IMR-90 (cell line): ENCODE data around the gene GZMM. TPM values are rescaled to one million over a fixed set of nuclear protein-coding genes. Genes with fewer than 3 reads are reported as not detected.

Experiments used
- ATAC-seq: fragments of 200-7000 bp; cut with Tn5 transposase; 2 replicates; pipeline ENCODE4 v1.9.1; 2020; ENCODE audit warnings: low read depth, mild to moderate bottlenecking, moderate library complexity
- BruUV-seq: library from RNA; stranded (reverse); fragments of 400-500 nt; replicated peaks from 2 replicates; lab custom pipeline; 2021; lab: Mats Ljungman, UMichigan
- CTCF ChIA-PET: fragments of 300-600 bp; formaldehyde crosslinking; extraction: SDS; loops from one replicate; lab custom pipeline; 2021; ENCODE audit warnings: antibody characterized with exemption; lab: Yijun Ruan, JAX
- POLR2A ChIA-PET: fragments of 300-600 bp; sonication (Branson Sonifier 250); formaldehyde crosslinking; loops from one replicate; lab custom pipeline; 2022; ENCODE audit warnings: antibody characterized with exemption; ENCODE audit not compliant: unreplicated experiment; lab: Charles Lee
- DNase-seq: peaks from one replicate; pipeline ENCODE4 v3.0.0; 2013
- H2AFZ ChIP-seq: replicated peaks from 2 replicates; pipeline ENCODE3; 2013; ENCODE audit warnings: low read length, mild to moderate bottlenecking; ENCODE audit not compliant: poor library complexity
- H2AK5ac ChIP-seq: 2 replicates; pipeline ENCODE4 v1.6.1; 2013; ENCODE audit warnings: low read depth, low read length, inconsistent platforms
- H2AK9ac ChIP-seq: replicated peaks from 2 replicates; pipeline ENCODE3; 2013; ENCODE audit warnings: mild to moderate bottlenecking, low read depth, low read length, moderate library complexity; ENCODE audit not compliant: poor library complexity
- H2BK120ac ChIP-seq: 2 replicates; pipeline ENCODE4 v1.6.1; 2013; ENCODE audit warnings: low read depth, low read length, inconsistent platforms
- H2BK15ac ChIP-seq: 3 replicates; pipeline ENCODE4 v1.6.1; 2013; ENCODE audit warnings: low read depth, low read length, inconsistent platforms
- H2BK20ac ChIP-seq: 2 replicates; pipeline ENCODE4 v1.6.1; 2013; ENCODE audit warnings: low read depth, mild to moderate bottlenecking, inconsistent platforms, low read length, moderate library complexity
- H2BK5ac ChIP-seq: 2 replicates; pipeline ENCODE4 v1.6.1; 2013; ENCODE audit warnings: mild to moderate bottlenecking, low read depth, low read length, inconsistent platforms; ENCODE audit not compliant: poor library complexity, severe bottlenecking
- H3K14ac ChIP-seq: replicated peaks from 2 replicates; pipeline ENCODE4 v1.6.1; 2013; ENCODE audit warnings: low read depth, low read length, inconsistent platforms
- H3K18ac ChIP-seq: 2 replicates; pipeline ENCODE4 v1.6.1; 2013; ENCODE audit warnings: low read depth, low read length, control low read depth
- H3K23ac ChIP-seq: 2 replicates; pipeline ENCODE4 v1.6.1; 2013; ENCODE audit warnings: low read depth, low read length, inconsistent platforms
- H3K27ac ChIP-seq: 2 replicates; pipeline ENCODE4 v1.5.1; 2013; ENCODE audit warnings: mild to moderate bottlenecking, control low read depth, low read length; ENCODE audit not compliant: insufficient read depth
- H3K27me3 ChIP-seq: 2 replicates; pipeline ENCODE4 v1.6.1; 2013; ENCODE audit warnings: low read length; ENCODE audit not compliant: control insufficient read depth, insufficient read depth
- H3K36me3 ChIP-seq: 2 replicates; pipeline ENCODE4 v1.6.1; 2013; ENCODE audit warnings: low read length, mixed read lengths; ENCODE audit not compliant: control insufficient read depth, insufficient read depth
- H3K4ac ChIP-seq: 2 replicates; pipeline ENCODE4 v1.6.1; 2013; ENCODE audit warnings: low read depth, low read length, inconsistent platforms
- H3K4me1 ChIP-seq: 2 replicates; pipeline ENCODE4 v1.6.1; 2013; ENCODE audit warnings: low read length, mixed read lengths; ENCODE audit not compliant: control insufficient read depth, insufficient read depth
- H3K4me2 ChIP-seq: 2 replicates; pipeline ENCODE4 v1.6.1; 2013; ENCODE audit warnings: low read depth, mild to moderate bottlenecking, control low read depth, low read length, moderate library complexity
- H3K4me3 ChIP-seq: 2 replicates; pipeline ENCODE4 v1.5.1; 2013; ENCODE audit warnings: low read depth, mild to moderate bottlenecking, control low read depth, low read length, moderate library complexity; ENCODE audit not compliant: insufficient read depth
- H3K56ac ChIP-seq: 2 replicates; pipeline ENCODE4 v1.6.1; 2013; ENCODE audit warnings: low read length, inconsistent platforms; ENCODE audit not compliant: insufficient read depth; ENCODE audit errors: extremely low read depth
- H3K79me1 ChIP-seq, 2 experiments: 2 replicates each; pipeline ENCODE4 v1.6.1; 2013; ENCODE audit warnings: low read length in 2 of 2, inconsistent platforms in 1 of 2, low read depth in 1 of 2
- H3K9ac ChIP-seq: 2 replicates; pipeline ENCODE4 v1.6.1; 2013; ENCODE audit warnings: low read depth, low read length, control low read depth
- H3K9me1 ChIP-seq: 2 replicates; pipeline ENCODE4 v1.6.1; 2013; ENCODE audit warnings: low read length, inconsistent platforms; ENCODE audit not compliant: insufficient read depth
- H3K9me3 ChIP-seq: 2 replicates; pipeline ENCODE4 v1.6.1; 2013; ENCODE audit warnings: low read length; ENCODE audit not compliant: control insufficient read depth, insufficient read depth
- H4K20me1 ChIP-seq: 2 replicates; pipeline ENCODE4 v1.6.1; 2013; ENCODE audit warnings: low read length, inconsistent platforms; ENCODE audit not compliant: insufficient read depth
- H4K5ac ChIP-seq: 2 replicates; pipeline ENCODE4 v1.6.1; 2013; ENCODE audit warnings: mild to moderate bottlenecking, low read depth, low read length, control low read depth
- H4K8ac ChIP-seq, 2 experiments: 2 replicates each; pipeline ENCODE4 v1.6.1; 2013; ENCODE audit warnings: low read depth in 2 of 2, low read length in 2 of 2, control low read depth in 1 of 2, inconsistent platforms in 1 of 2
- H4K91ac ChIP-seq: 2 replicates; pipeline ENCODE4 v1.6.1; 2013; ENCODE audit warnings: low read depth, low read length, inconsistent platforms; ENCODE audit not compliant: insufficient read depth
- BHLHE40 ChIP-seq: fragments of 150-350 bp; IDR thresholded peaks from 2 replicates; pipeline ENCODE4 v1.6.1; 2016; ENCODE audit warnings: mild to moderate bottlenecking, low read depth, low read length
- CHD1 ChIP-seq: IDR thresholded peaks from 2 replicates; pipeline ENCODE4 v1.6.1; 2012; ENCODE audit warnings: low read depth, low read length, improper control_type of control experiment
- FOS ChIP-seq: fragments of 150-350 bp; IDR thresholded peaks from 2 replicates; pipeline ENCODE4 v1.6.1; 2016; ENCODE audit warnings: low read depth, low read length
- MAZ ChIP-seq: IDR thresholded peaks from 2 replicates; pipeline ENCODE4 v1.6.1; 2012; ENCODE audit warnings: low read depth, mild to moderate bottlenecking, low read length, improper control_type of control experiment, moderate library complexity, borderline replicate concordance
- WGBS, 2 experiments: methylation state at CpG; one replicate each; pipeline versions ENCODE4 v1.1.5 to v1.1.7; 2013; ENCODE audit warnings: missing lambda C conversion rate in 2 of 2; ENCODE audit not compliant: insufficient read length in 1 of 2; ENCODE audit errors: extremely low coverage in 2 of 2; 5-methylcytosine and 5-hydroxymethylcytosine counted together
- dilution Hi-C: fragments of 300-500 bp; cut with HindIII; formaldehyde crosslinking; loops from one replicate; pipeline ENCODE4 v1.14.3; 2018; ENCODE audit warnings: low sequenced_read_pairs; ENCODE audit not compliant: unreplicated experiment
- in situ Hi-C: fragments of 300-500 bp; cut with MboI; formaldehyde crosslinking; loops from 3 replicates; pipeline ENCODE4 v1.14.3; 2019; ENCODE audit warnings: low sequenced_read_pairs, inconsistent platforms, mixed read lengths
- intact Hi-C: fragments of 100-400 bp; cut with micrococcal nuclease; formaldehyde crosslinking; loops from 2 replicates; pipeline ENCODE4 v1.10.0; 2022
- polyA plus RNA-seq, 3 experiments: library from polyadenylated mRNA; depleted of rRNA; stranded (reverse); fragments of >200 nt; gene quantifications; 2 replicates each; pipeline ENCODE4 v1.2.3, GENCODE V29; 2012; ENCODE audit warnings: low replicate concordance in 1 of 3
- total RNA-seq: library from RNA; depleted of rRNA; stranded (reverse); fragments of >200 nt; gene quantifications from 2 replicates; pipeline ENCODE4 v1.2.3, GENCODE V29; 2012

GZMM gene
- total and polyA plus RNA-seq, 2 of the 4 experiments (the other 2 are of a cell fraction), result 0.24 TPM; not detected in 1

DNA sequence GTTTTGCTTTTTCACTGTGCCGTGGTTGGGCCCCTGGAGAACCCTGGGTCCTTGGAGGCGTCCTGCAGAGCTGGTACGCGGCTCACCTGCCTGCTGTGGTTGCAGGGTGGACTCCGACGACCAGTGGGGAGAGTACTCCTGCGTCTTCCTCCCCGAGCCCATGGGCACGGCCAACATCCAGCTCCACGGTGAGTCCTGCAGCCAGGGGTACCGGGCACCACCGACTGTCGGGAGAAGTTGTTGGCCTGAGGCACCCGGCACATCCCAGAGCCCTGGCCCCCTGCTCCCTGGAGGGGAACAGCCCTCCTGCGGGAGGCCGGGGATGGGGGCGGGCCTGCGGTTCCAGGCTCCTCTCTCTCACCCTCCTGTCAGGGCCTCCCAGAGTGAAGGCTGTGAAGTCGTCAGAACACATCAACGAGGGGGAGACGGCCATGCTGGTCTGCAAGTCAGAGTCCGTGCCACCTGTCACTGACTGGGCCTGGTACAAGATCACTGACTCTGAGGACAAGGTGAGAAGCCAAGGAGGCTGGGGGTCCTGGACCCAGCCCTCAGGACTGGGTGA is 36.5 kb downstream of the GZMM start:
- Histone ChIP-seq H3K4me3 (no peak overlapping the region), H3K14ac (no peak overlapping the region), H3K4ac (no peak overlapping the region), H3K4me2 (no peak overlapping the region), H3K36me3 (peaks cover 26% of the 10 kb centered on the region; the same call in 1 of the 2 replicates), H3K9me3 (no peaks in the 10 kb centered on the region), H2BK20ac (no peak overlapping the region), H3K27me3 (no peaks in the 10 kb centered on the region), H3K9ac (no peak overlapping the region), H2BK15ac (no peak overlapping the region), H3K18ac (no peak overlapping the region), H2AFZ (no peak overlapping the region), H2BK120ac (no peak overlapping the region), H2AK9ac (no peak overlapping the region), H4K20me1 (peaks cover 83% of the 10 kb centered on the region), H3K56ac (no peak overlapping the region), H4K5ac (no peak overlapping the region), H3K27ac (no peak overlapping the region), H3K79me1 (peaks cover 0 to 44% of the 10 kb centered on the region in 2 experiments; a peak in 2 of 4 replicates), H4K8ac (no peak overlapping the region), H4K91ac (no peak overlapping the region), H2AK5ac (no peak overlapping the region), H3K9me1 (peaks cover 7% of the 10 kb centered on the region; the same call in 1 of the 2 replicates), H3K23ac (no peak overlapping the region), H2BK5ac (no peak overlapping the region), H3K4me1 (peaks cover 11% of the 10 kb centered on the region)
- intact Hi-C loops (no loop called here), dilution Hi-C loops (no loop called here), in situ Hi-C loops (no loop called here)
- DNase-seq (no peak), ATAC-seq (no peak)
- no TSS peak for BruUV-seq
- TF ChIP-seq MAZ (no peak), FOS (no peak), CHD1 (no peak), BHLHE40 (no peak)
- CTCF ChIA-PET, result no interaction called here
- 91% methylated on average over 15 of the region's 22 CpGs; no CpG with 5 or more reads in 1 of the 2 experiments for WGBS, 2 experiments
- POLR2A ChIA-PET, result no interaction called here
